Measurements from ENCODE around the gene ZFYVE27.

Gene ZFYVE27

GRCh38 chr10:97734021-97734420 is 2.9 kb upstream of the ZFYVE27 start:
- peaks cover 15% of the 10 kb centered on the region for H3K4me1 ChIP-seq (ENCODE audit: insufficient read depth, low read length)
- no peaks in the 10 kb centered on the region for H3K27me3 ChIP-seq (ENCODE audit: control insufficient read depth in 1 of 2, insufficient read depth in 2 of 2, low read length in 2 of 2)
- no peaks in the 10 kb centered on the region for H3K36me3 ChIP-seq (ENCODE audit: insufficient read depth, low read length)
- H3K27ac ChIP-seq (ENCODE audit: low read depth, low read length): no peak overlapping the region
- H3K9me3 ChIP-seq (ENCODE audit: low read length): no peaks in the 10 kb centered on the region
- no peak overlapping the region for H3K9ac ChIP-seq (ENCODE audit: low read length)
- H3K4me3 ChIP-seq (ENCODE audit: low read depth in 1 of 2, low read length in 2 of 2): no peak overlapping the region

- Histone ChIP-seq H3K27ac (ENCODE audit: low read depth, low read length) (peak overlapping the region; percentile 83), H3K27me3 (ENCODE audit: control insufficient read depth in 1 of 2, insufficient read depth in 2 of 2, low read length in 2 of 2) (no peaks in the 10 kb centered on the region), H3K4me3 (ENCODE audit: low read depth in 1 of 2, low read length in 2 of 2) (peak overlapping the region in 1 of 2 donors; percentile 77), H3K36me3 (ENCODE audit: insufficient read depth, low read length) (peaks cover 4% of the 10 kb centered on the region), H3K4me1 (ENCODE audit: insufficient read depth, low read length) (peaks cover 15% of the 10 kb centered on the region), H3K9me3 (ENCODE audit: low read length) (no peaks in the 10 kb centered on the region), H3K9ac (ENCODE audit: low read length) (no peak overlapping the region)
Observed at GRCh38 chr10:97736403-97736901, 476 bp upstream of the ZFYVE27 start.

- Histone ChIP-seq H3K9ac (ENCODE audit: low read length) (peak overlapping the region; percentile 68), H3K36me3 (ENCODE audit: insufficient read depth, low read length) (peaks cover 4% of the 10 kb centered on the region), H3K4me1 (ENCODE audit: insufficient read depth, low read length) (peaks cover 15% of the 10 kb centered on the region), H3K9me3 (ENCODE audit: low read length) (no peaks in the 10 kb centered on the region), H3K4me3 (ENCODE audit: low read depth in 1 of 2, low read length in 2 of 2) (peak overlapping the region; percentile 77 to 83), H3K27me3 (ENCODE audit: control insufficient read depth in 1 of 2, insufficient read depth in 2 of 2, low read length in 2 of 2) (no peaks in the 10 kb centered on the region), H3K27ac (ENCODE audit: low read depth, low read length) (peak overlapping the region; percentile 83)
Observed at GRCh38 chr10:97737770-97738265, 890 bp downstream of the ZFYVE27 start.

GRCh38 chr10:97738616-97739015 is 1.7 kb downstream of the ZFYVE27 start:
- no peaks in the 10 kb centered on the region for H3K9me3 ChIP-seq (ENCODE audit: low read length)
- no peak overlapping the region for H3K9ac ChIP-seq (ENCODE audit: low read length)
- peak overlapping the region in 1 of 2 donors; percentile 77 for H3K4me3 ChIP-seq (ENCODE audit: low read depth in 1 of 2, low read length in 2 of 2)
- H3K27ac ChIP-seq (ENCODE audit: low read depth, low read length): no peak overlapping the region
- peaks cover 15% of the 10 kb centered on the region for H3K4me1 ChIP-seq (ENCODE audit: insufficient read depth, low read length)
- H3K27me3 ChIP-seq (ENCODE audit: control insufficient read depth in 1 of 2, insufficient read depth in 2 of 2, low read length in 2 of 2): no peaks in the 10 kb centered on the region
- H3K36me3 ChIP-seq (ENCODE audit: insufficient read depth, low read length): peaks cover 10% of the 10 kb centered on the region

GRCh38 chr10:97740613-97741012 is 3.7 kb downstream of the ZFYVE27 start:
- Histone ChIP-seq H3K4me1 (ENCODE audit: insufficient read depth, low read length) (peaks cover 15% of the 10 kb centered on the region), H3K27ac (ENCODE audit: low read depth, low read length) (no peak overlapping the region), H3K36me3 (ENCODE audit: insufficient read depth, low read length) (peaks cover 27% of the 10 kb centered on the region), H3K9me3 (ENCODE audit: low read length) (no peaks in the 10 kb centered on the region), H3K9ac (ENCODE audit: low read length) (no peak overlapping the region), H3K27me3 (ENCODE audit: control insufficient read depth in 1 of 2, insufficient read depth in 2 of 2, low read length in 2 of 2) (no peaks in the 10 kb centered on the region), H3K4me3 (ENCODE audit: low read depth in 1 of 2, low read length in 2 of 2) (no peak overlapping the region)

- Histone ChIP-seq H3K9me3 (ENCODE audit: low read length) (no peaks in the 10 kb centered on the region), H3K27ac (ENCODE audit: low read depth, low read length) (no peak overlapping the region), H3K36me3 (ENCODE audit: insufficient read depth, low read length) (peaks cover 40% of the 10 kb centered on the region), H3K4me1 (ENCODE audit: insufficient read depth, low read length) (peaks cover 4% of the 10 kb centered on the region), H3K9ac (ENCODE audit: low read length) (no peak overlapping the region), H3K4me3 (ENCODE audit: low read depth in 1 of 2, low read length in 2 of 2) (no peak overlapping the region), H3K27me3 (ENCODE audit: control insufficient read depth in 1 of 2, insufficient read depth in 2 of 2, low read length in 2 of 2) (no peaks in the 10 kb centered on the region)
Observed at GRCh38 chr10:97743169-97743943, 6.4 kb downstream of the ZFYVE27 start.

GRCh38 chr10:97744405-97745035 is 7.6 kb downstream of the ZFYVE27 start:
- H3K4me1 ChIP-seq (ENCODE audit: insufficient read depth, low read length): no peaks in the 10 kb centered on the region
- peaks cover 47% of the 10 kb centered on the region for H3K36me3 ChIP-seq (ENCODE audit: insufficient read depth, low read length)
- no peak overlapping the region for H3K27ac ChIP-seq (ENCODE audit: low read depth, low read length)
- no peaks in the 10 kb centered on the region for H3K27me3 ChIP-seq (ENCODE audit: control insufficient read depth in 1 of 2, insufficient read depth in 2 of 2, low read length in 2 of 2)
- H3K9ac ChIP-seq (ENCODE audit: low read length): no peak overlapping the region
- no peak overlapping the region for H3K4me3 ChIP-seq (ENCODE audit: low read depth in 1 of 2, low read length in 2 of 2)
- no peaks in the 10 kb centered on the region for H3K9me3 ChIP-seq (ENCODE audit: low read length)

GRCh38 chr10:97747573-97747972 is 10.6 kb downstream of the ZFYVE27 start:
- H3K9ac ChIP-seq (ENCODE audit: low read length): no peak overlapping the region
- H3K4me3 ChIP-seq (ENCODE audit: low read depth in 1 of 2, low read length in 2 of 2): no peak overlapping the region
- no peaks in the 10 kb centered on the region for H3K4me1 ChIP-seq (ENCODE audit: insufficient read depth, low read length)
- H3K27ac ChIP-seq (ENCODE audit: low read depth, low read length): no peak overlapping the region
- H3K9me3 ChIP-seq (ENCODE audit: low read length): no peaks in the 10 kb centered on the region
- H3K27me3 ChIP-seq (ENCODE audit: control insufficient read depth in 1 of 2, insufficient read depth in 2 of 2, low read length in 2 of 2): no peaks in the 10 kb centered on the region
- peaks cover 73% of the 10 kb centered on the region for H3K36me3 ChIP-seq (ENCODE audit: insufficient read depth, low read length)

GRCh38 chr10:97748116-97748515 is 11.2 kb downstream of the ZFYVE27 start:
- no peak overlapping the region for H3K27ac ChIP-seq (ENCODE audit: low read depth, low read length)
- no peaks in the 10 kb centered on the region for H3K9me3 ChIP-seq (ENCODE audit: low read length)
- H3K9ac ChIP-seq (ENCODE audit: low read length): no peak overlapping the region
- H3K36me3 ChIP-seq (ENCODE audit: insufficient read depth, low read length): peaks cover 75% of the 10 kb centered on the region
- H3K4me3 ChIP-seq (ENCODE audit: low read depth in 1 of 2, low read length in 2 of 2): no peak overlapping the region
- no peaks in the 10 kb centered on the region for H3K27me3 ChIP-seq (ENCODE audit: control insufficient read depth in 1 of 2, insufficient read depth in 2 of 2, low read length in 2 of 2)
- no peaks in the 10 kb centered on the region for H3K4me1 ChIP-seq (ENCODE audit: insufficient read depth, low read length)

GRCh38 chr10:97752956-97753355 is 16.0 kb downstream of the ZFYVE27 start:
- Histone ChIP-seq H3K27me3 (ENCODE audit: control insufficient read depth in 1 of 2, insufficient read depth in 2 of 2, low read length in 2 of 2) (no peaks in the 10 kb centered on the region), H3K4me1 (ENCODE audit: insufficient read depth, low read length) (no peaks in the 10 kb centered on the region), H3K9ac (ENCODE audit: low read length) (no peak overlapping the region), H3K4me3 (ENCODE audit: low read depth in 1 of 2, low read length in 2 of 2) (no peak overlapping the region), H3K9me3 (ENCODE audit: low read length) (no peaks in the 10 kb centered on the region), H3K36me3 (ENCODE audit: insufficient read depth, low read length) (peaks cover 85% of the 10 kb centered on the region), H3K27ac (ENCODE audit: low read depth, low read length) (no peak overlapping the region)

GRCh38 chr10:97754726-97755125 is 17.8 kb downstream of the ZFYVE27 start:
- H3K36me3 ChIP-seq (ENCODE audit: insufficient read depth, low read length): peaks cover 78% of the 10 kb centered on the region
- H3K27ac ChIP-seq (ENCODE audit: low read depth, low read length): no peak overlapping the region
- no peak overlapping the region for H3K9ac ChIP-seq (ENCODE audit: low read length)

More at GRCh38 chr10:97754726-97755125, 17.8 kb downstream of the ZFYVE27 start:
- H3K9me3 ChIP-seq (ENCODE audit: low read length): no peaks in the 10 kb centered on the region
- no peak overlapping the region for H3K4me3 ChIP-seq (ENCODE audit: low read depth in 1 of 2, low read length in 2 of 2)
- no peaks in the 10 kb centered on the region for H3K4me1 ChIP-seq (ENCODE audit: insufficient read depth, low read length)
- no peaks in the 10 kb centered on the region for H3K27me3 ChIP-seq (ENCODE audit: control insufficient read depth in 1 of 2, insufficient read depth in 2 of 2, low read length in 2 of 2)

Data from muscle layer of colon (tissue), 2 donors.